Caki2 (cell line): Measurements from ENCODE around the gene UBE2E1. TPM values are rescaled to one million over a fixed set of nuclear protein-coding genes. Genes with fewer than 3 reads are reported as not detected.
"Not testable (repeated sequence)": the region's sequence is repeated elsewhere in the genome, so short reads cannot be mapped to it uniquely, and the experiment has no call there.

Source experiments
- DNase-seq: peaks from one replicate; pipeline ENCODE4 v3.0.0-alpha.2; 2015; ENCODE audit warnings: low read depth
- in situ Hi-C: cut with HindIII; loops from 2 replicates; pipeline ENCODE4 v1.10.0; 2016; ENCODE audit warnings: low sequenced_read_pairs, low pct_unique_long_range_greater_than_20kb, mixed read lengths
- total RNA-seq: library from RNA; depleted of rRNA; stranded (reverse); fragments of >200 nt; shearing (Covaris generic); gene quantifications from 2 replicates; pipeline ENCODE4 v1.2.3, GENCODE V29; 2014; ENCODE audit warnings: low replicate concordance

Gene UBE2E1
- total RNA-seq, 1 experiment from 2014 or later = 80.2 TPM

- DNase-seq = no peak
- in situ Hi-C loops = no loop called here
Measured at GRCh38 chr3:23867400-23867799, 61.6 kb downstream of the UBE2E1 start.

- in situ Hi-C loops = no loop called here
- DNase-seq = no peak
Measured at GRCh38 chr3:23867838-23868237, 62.1 kb downstream of the UBE2E1 start.

GRCh38 chr3:23869977-23870662 lies 64.4 kb downstream of the UBE2E1 start:
- in situ Hi-C loops = no loop called here
- no peak for DNase-seq

- DNase-seq, in situ Hi-C loops: not testable (repeated sequence)
Measured at GRCh38 chr3:23870663-23871043, 64.9 kb downstream of the UBE2E1 start.

- DNase-seq, in situ Hi-C loops: not testable (repeated sequence)
Measured at GRCh38 chr3:23871361-23871760, 65.6 kb downstream of the UBE2E1 start.

- in situ Hi-C loops = no loop called here
- no peak for DNase-seq
Measured at GRCh38 chr3:23872330-23872729, 66.6 kb downstream of the UBE2E1 start.

GRCh38 chr3:23873941-23874340 lies 68.2 kb downstream of the UBE2E1 start:
- in situ Hi-C loops = no loop called here

GRCh38 chr3:23874359-23875112 lies 68.8 kb downstream of the UBE2E1 start:
- in situ Hi-C loops = no loop called here
- DNase-seq = no peak

More at GRCh38 chr3:23873941-23874340, 68.2 kb downstream of the UBE2E1 start:
- DNase-seq = no peak

- in situ Hi-C loops = no loop called here
- DNase-seq = no peak
Measured at GRCh38 chr3:23875113-23875725, 69.5 kb downstream of the UBE2E1 start.

- in situ Hi-C loops = no loop called here
- DNase-seq = no peak
Measured at GRCh38 chr3:23876923-23877322, 71.2 kb downstream of the UBE2E1 start.

- no peak for DNase-seq
- in situ Hi-C loops = no loop called here
Measured at GRCh38 chr3:23877329-23877980, 71.7 kb downstream of the UBE2E1 start.

GRCh38 chr3:23879485-23879884 lies 73.7 kb downstream of the UBE2E1 start:
- in situ Hi-C loops = no loop called here
- no peak for DNase-seq

GRCh38 chr3:23880703-23881339 lies 75.1 kb downstream of the UBE2E1 start:
- DNase-seq = no peak
- in situ Hi-C loops = no loop called here

- in situ Hi-C loops = not testable (repeated sequence)
Measured at GRCh38 chr3:23881993-23882392, 76.2 kb downstream of the UBE2E1 start.

GRCh38 chr3:23882487-23882918 lies 76.7 kb downstream of the UBE2E1 start:
- in situ Hi-C loops = no loop called here
- DNase-seq = no peak

More at GRCh38 chr3:23881993-23882392, 76.2 kb downstream of the UBE2E1 start:
- DNase-seq = not testable (repeated sequence)

GRCh38 chr3:23884481-23884880 lies 78.7 kb downstream of the UBE2E1 start:
- no peak for DNase-seq
- in situ Hi-C loops = no loop called here

- in situ Hi-C loops = no loop called here
- no peak for DNase-seq
Measured at GRCh38 chr3:23885210-23885609, 79.5 kb downstream of the UBE2E1 start.

- in situ Hi-C loops = no loop called here
Measured at GRCh38 chr3:23886311-23886710, 80.6 kb downstream of the UBE2E1 start.

More at GRCh38 chr3:23886311-23886710, 80.6 kb downstream of the UBE2E1 start:
- no peak for DNase-seq
